HG03378 (cell line): ENCODE results near the gene THSD4.
"Not testable (repeated sequence)": the region's sequence is repeated elsewhere in the genome, so short reads cannot be mapped to it uniquely, and the experiment has no call there.

Experiments used
- ATAC-seq: cut with Tn5 transposase; IDR thresholded peaks from one replicate; pipeline ENCODE4 v1.9.1; 2021; ENCODE audit warnings: mild to moderate bottlenecking, moderate library complexity; ENCODE audit not compliant: unreplicated experiment

The THSD4 gene

DNA sequence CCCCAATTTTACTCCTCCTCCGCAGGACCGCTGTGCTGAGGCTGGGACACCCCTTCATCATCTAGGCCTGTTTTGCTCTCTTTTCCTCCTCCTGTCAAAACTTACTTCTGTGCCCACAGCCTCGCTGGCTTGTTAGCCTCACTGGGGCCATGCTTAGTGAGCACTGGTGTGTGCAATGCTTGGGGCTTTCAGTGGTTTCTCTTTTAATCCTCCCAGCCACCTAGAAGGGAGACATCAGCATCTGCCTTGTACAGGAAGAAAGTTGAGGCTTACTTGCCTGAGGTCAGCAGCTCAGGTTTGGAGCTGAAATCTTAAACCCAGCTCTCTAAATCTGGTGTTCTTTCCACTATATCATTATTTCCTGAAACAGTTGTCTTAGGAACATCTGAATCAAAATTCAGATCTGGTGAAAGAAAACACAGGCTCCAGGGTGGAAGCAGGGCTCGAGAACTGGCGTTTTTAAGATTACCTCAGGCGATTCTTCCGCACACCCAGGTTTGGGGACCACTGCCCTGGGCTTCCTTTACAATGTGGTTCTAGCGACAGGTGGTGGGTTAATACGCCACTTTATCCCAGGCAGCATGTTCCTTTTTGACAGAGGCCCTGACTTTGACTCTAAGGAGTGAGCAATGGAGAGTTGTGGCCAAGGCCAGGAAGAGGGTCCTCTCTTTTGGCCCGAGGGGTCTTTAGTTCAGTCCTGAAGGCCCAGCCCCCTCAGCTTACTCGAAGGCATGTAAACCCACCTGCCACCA, 3.8 kb downstream of the THSD4 start:
- no peak for ATAC-seq

GRCh38 chr15:71120428-71120944, 5.2 kb downstream of the THSD4 start:
- ATAC-seq: no peak

DNA sequence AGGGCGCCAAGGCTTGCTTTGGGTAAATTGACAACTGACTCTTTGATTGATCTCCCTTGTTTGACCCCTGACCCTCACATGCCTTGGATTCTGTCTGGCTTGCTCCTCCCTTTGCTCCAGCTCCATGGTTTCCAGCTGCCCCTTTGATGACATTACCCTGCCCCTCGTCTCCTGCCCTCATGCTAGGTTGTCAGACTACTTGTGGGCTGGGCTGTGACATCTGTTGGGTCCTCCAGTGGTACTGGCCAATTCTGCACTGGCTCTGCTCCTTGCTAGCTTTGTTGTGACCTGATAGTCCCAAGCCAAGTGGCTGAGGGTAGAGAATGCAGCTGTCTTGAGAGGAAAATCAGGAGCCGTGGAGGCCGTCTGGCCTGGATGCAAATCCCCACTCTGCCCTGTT, 6.2 kb downstream of the THSD4 start:
- no peak for ATAC-seq

GRCh38 chr15:71124937-71125790, 9.9 kb downstream of the THSD4 start:
- no peak for ATAC-seq

- ATAC-seq: no peak
Measured at GRCh38 chr15:71125831-71126450, 10.7 kb downstream of the THSD4 start.

GRCh38 chr15:71127083-71127482, 11.8 kb downstream of the THSD4 start:
- ATAC-seq: no peak

DNA sequence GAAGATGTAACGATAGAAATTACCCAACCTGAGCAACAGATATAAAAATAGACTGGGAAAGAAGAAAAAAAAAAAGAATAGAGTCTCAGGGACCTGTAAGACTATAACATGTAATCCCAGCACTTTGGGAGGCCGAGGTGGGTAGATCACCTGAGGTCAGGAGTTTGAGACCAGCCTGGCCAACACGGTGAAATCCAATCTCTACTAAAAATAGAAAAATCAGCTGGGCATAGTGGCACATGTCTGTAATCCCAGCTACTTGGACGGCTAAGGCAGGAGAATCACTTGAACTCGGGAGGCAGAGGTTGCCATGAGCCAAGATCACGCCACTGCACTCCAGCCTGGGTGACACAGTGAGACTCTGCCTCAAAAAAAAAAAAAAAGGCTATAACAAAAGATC, 12.9 kb downstream of the THSD4 start:
- not testable (repeated sequence) for ATAC-seq

- no peak for ATAC-seq
Measured at GRCh38 chr15:71128939-71129562, 13.8 kb downstream of the THSD4 start.

DNA sequence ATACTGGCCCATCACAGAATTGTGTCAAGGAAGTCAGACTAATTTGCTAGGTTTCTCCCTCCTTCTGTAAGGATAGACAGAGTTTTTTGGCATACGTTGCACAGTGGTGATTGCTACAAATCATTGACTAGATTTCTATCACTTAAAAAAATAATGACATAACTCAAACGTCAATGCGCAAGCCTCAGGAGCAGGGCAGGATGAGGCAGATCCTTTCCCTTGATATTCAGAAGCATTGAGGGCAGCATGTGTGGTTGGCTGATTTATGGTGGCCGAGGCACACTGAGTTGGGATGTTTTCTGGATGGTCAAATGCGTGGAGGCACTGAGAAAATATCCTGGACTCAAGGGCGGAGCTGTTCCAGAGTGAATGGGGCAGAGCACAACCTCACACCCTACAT, 14.4 kb downstream of the THSD4 start:
- ATAC-seq: no peak

DNA sequence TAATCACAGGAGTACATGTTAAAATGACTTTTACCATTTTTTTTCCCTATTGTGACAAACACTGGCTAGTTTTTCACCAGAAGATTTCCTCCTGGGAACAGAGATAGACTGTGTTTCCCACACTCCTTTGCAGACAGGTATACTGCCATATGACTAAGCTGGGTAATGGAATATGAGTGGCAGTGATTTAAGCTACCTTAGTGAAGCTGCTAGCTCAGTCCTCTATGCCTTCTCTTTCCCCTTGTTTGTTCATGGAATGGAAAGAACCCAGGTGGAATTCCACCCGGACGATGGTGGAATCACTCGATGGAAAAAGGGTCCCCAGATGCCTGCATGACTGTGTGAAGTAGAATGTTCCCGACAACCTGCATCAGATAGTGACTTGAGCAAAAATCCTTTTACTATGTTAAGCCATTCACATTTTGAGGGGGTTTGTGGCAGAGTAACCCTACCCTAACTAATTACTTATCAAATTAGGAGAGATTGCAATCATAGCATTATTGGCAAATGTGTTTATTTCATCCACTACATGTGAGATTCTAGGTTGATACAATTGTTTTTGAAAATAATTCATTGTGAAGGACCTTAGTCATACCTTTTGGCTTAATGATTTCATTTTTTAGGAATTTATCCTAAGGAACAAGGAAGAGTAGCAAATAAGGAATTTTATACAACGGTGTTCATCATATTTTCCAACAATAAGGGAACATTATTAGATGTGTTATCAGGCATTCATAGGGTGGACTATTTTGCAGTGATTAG, 16.5 kb downstream of the THSD4 start:
- ATAC-seq: no peak

DNA sequence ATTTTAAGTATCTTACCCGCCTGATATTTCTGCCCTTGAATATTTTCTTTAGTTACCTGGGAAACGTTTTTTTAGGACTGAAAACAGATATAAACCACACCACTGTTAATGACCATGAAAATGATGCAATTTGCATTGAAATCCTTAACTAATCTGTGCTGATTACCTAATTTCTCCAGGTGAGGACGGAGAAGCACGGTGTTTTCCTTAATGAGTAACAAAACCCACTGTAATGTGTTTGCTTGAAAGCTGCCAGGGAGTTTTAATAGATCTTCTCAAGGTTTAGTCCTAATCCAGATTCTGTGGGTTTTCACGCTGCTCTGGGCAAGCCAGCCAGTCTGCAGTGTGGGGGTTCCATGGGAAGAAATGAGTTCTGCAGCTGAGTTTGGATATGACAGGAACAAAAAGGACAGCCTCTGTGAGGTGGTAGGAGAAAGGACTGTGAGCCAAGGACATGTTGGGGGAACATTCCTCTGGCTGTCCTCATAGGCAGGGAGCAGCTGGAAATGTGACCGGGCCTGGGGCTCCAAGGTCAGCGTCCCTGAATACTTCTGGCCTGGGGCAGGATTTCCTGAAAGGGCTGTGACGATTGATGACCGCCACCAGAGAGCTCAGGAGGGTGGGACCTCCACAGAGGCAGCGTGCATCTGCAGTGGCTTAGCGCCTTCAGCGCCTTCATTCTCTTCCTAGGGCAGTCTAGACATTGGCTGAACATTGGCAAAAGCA, 18.6 kb downstream of the THSD4 start:
- no peak for ATAC-seq

DNA sequence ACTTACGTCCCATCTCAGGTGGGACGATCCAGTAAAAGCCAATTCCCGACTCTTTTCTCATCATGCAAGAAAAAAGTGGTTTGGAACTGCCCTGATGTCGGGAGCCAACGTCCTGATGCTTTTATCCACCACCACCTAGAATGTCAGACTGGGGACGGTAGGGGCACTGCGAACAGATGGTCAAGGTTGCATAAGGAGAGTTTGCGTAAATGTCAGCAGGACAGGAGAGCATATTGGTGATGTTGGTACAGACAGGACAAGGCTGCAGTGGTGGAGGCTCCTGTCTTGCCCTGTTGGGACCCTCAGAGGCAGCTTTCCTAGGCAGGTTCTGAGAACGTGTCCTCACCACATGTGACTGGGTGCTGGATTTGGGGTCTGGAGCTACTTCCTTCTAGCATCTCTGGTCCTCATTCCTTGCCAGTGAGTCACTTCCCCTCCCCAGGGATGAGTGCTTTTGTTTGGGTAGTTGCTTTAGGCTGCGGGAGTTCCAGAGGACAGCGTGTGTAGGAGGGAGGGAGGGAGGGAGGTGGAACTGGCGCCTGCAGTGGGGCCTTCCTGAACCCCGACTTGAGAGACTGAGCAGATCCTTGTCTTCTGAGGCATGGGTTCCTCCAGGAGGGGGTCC, 21.0 kb downstream of the THSD4 start:
- no peak for ATAC-seq

GRCh38 chr15:71136793-71137518, 21.7 kb downstream of the THSD4 start:
- ATAC-seq: no peak

DNA sequence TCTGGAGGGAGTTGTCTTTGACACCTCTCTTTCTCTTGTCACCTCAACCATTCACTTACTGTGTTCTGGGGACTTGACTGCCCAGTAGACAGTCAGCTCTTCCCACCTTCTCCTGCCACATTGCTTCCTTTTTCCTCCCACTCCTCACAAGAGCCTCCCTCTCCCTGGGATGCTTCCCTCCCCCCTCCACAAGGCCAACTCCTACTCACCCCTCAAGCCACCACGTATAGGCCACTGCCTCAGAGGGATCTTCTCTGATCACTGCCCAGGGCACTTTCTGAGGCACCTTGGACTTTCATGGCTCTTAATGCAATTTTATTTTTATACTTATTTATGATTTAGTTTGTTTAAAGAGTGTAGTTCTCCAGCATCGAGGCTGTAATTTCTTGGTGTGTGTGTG, 23.2 kb downstream of the THSD4 start:
- no peak for ATAC-seq

DNA sequence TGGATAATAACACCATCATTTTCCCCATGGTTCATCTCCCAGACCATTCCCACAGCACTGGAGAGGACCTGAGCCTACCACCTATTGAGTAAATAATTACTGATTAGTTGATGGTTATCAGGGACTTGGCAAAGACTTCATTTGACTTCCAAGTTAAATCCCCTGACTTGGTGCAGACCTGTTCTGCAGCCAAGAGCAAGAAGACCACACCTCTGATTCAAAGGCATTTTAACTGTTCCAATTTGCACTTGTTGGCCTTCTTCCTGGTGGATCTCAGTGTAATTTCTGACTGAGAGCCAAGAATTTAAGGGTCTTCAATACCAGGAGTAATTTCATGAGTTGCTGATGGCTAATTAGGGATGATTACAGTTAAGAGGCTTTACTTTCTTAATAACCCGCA, 24.0 kb downstream of the THSD4 start:
- ATAC-seq: no peak

DNA sequence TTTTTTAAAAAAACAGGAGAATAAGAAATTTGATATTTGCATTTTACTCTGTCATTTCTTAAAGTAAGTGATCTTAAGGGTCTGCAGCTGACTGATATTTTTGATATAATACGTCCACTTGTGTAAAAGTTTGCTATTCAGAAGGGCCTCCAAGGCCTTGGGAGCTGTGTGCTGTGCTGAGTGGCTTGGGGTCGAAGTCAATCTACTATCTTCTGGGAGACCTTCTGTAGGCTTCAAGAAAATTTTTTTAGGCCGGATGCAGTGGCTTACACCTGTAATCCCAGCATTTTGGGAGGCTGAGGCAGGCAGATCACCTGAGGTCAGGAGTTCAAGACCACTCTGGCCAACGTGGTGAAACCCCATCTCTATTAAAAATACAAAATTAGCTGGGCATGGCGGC, 26.3 kb downstream of the THSD4 start:
- no peak for ATAC-seq

GRCh38 chr15:71142780-71143179, 27.5 kb downstream of the THSD4 start:
- ATAC-seq: no peak
